NK-92 treated with Interleukin-12 subunit alpha and Interleukin-12 subunit beta, amount 100 ng/mL, for 24 hours (cell line): Measurements from ENCODE around the gene SPRR2B.
"Not testable (repeated sequence)": the region's sequence is repeated elsewhere in the genome, so short reads cannot be mapped to it uniquely, and the experiment has no call there.

Experiments used
- DNase-seq: peaks from one replicate; lab custom pipeline; 2025; lab: John Stamatoyannopoulos, UW

The SPRR2B gene

GRCh38 chr1:153032677-153033308 lies 38.6 kb downstream of the SPRR2B start:
- DNase-seq: peak; percentile 28

- DNase-seq: no peak
Observed at GRCh38 chr1:153032073-153032472, 39.3 kb downstream of the SPRR2B start.

- no peak for DNase-seq
Observed at GRCh38 chr1:153030895-153031294, 40.5 kb downstream of the SPRR2B start, which contains the start of gene SPRR1B. Gene SPRR1B (plus strand): TSS chr1:153031203. CDS start chr1:153032346, 1,143 bp downstream.

GRCh38 chr1:153028766-153029165 lies 42.6 kb downstream of the SPRR2B start:
- no peak for DNase-seq

- no peak for DNase-seq
Observed at GRCh38 chr1:153025797-153026196, 45.6 kb downstream of the SPRR2B start.

- no peak for DNase-seq
Observed at GRCh38 chr1:153024413-153024812, 47.0 kb downstream of the SPRR2B start.

- no peak for DNase-seq
Observed at GRCh38 chr1:153023109-153023508, 48.3 kb downstream of the SPRR2B start.

GRCh38 chr1:153022340-153022739 lies 49.1 kb downstream of the SPRR2B start:
- not testable (repeated sequence) for DNase-seq

GRCh38 chr1:153021829-153022228 lies 49.6 kb downstream of the SPRR2B start:
- not testable (repeated sequence) for DNase-seq
